GM23248 (cell line): Measurements from ENCODE around the gene TMEM254.

Experiments
- EZH2 ChIP-seq: fragments of 200-600 bp; sonication (generic); IDR thresholded peaks from 2 replicates; pipeline ENCODE4 v1.6.1; 2018; ENCODE audit warnings: antibody characterized with exemption, mild to moderate bottlenecking; ENCODE audit not compliant: insufficient read depth, poor library complexity, severe bottlenecking
- EZH2phosphoT487 ChIP-seq: fragments of 200-600 bp; sonication (generic); IDR thresholded peaks from 2 replicates; pipeline ENCODE4 v1.6.1; 2018; ENCODE audit warnings: antibody characterized with exemption, moderate library complexity, mild to moderate bottlenecking, low read depth; ENCODE audit not compliant: insufficient read depth

GRCh38 chr10:80070057-80070456, 8.4 kb upstream of the TMEM254 start:
- TF ChIP-seq EZH2 (no peak), EZH2phosphoT487 (no peak)
